SHP77 (cell line): ENCODE data around the gene TTC28.
"Not testable (repeated sequence)": the region's sequence is repeated elsewhere in the genome, so short reads cannot be mapped to it uniquely, and the experiment has no call there.

Experiments used
- DNase-seq, 2 experiments: peaks; one replicate each; lab custom pipeline; 2025; lab: John Stamatoyannopoulos, UW

Gene TTC28

DNA sequence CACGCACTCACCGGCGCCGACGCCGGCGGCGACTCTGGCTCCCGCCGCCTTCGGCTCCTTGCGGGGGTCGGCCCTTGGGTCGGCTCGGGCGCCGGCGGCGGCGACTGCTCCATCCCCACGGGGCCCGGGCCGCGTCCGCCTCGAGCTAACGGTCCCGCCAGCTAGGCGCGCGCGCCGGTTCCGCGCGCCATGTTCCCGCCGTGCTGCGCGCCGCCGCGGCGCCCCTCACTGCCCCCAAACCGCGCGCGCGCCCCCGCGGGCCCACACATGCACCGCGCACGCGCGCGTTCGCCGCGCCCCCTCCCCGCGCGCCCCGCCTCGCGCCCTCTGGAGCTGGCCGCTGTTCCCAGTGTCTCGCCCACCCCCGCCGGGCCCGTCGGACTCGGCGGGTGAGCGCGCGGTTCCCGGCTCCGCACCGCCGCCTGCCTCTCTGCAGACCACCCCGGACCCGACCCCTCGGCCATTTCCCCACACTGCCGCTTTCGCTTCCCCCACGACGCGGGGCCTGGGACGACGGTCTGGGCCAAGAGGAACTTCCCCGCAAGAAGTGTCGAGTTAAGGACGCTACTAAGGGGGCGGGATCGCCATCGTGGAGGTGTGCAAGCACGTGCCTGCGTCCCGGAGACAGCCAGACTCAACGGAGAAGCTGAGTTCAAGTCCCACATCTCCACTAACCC lies at the start of gene TTC28:
Gene TTC28 (minus strand): TSS at position 230 of the 677 bp plus-strand sequence. CDS start 117 bp downstream, at position 113.
- peak; percentile 57 to 59 for DNase-seq

- DNase-seq, result no peak
These were observed 49.1 kb upstream of the TTC28 start for GRCh38 chr22:28728621-28729313.

DNA sequence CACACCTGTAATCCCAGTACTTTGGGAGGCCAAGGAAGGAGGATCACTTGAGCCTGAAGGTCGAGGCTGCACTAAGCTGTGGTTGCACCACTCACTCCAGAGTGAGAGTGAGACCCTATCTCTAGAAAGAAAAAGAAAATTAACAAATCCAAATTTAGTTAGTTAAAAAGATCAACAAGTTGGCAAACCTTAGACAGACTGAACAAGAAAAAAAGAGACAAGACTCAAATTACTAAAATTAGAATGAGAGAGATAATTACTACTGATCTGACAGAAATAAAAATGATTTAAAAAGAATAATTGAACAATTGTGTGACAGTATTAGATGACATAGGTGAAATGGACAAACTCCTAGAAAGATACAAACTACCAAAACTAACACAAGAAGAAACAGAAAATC lies 48.4 kb upstream of the TTC28 start:
- no peak for DNase-seq

DNA sequence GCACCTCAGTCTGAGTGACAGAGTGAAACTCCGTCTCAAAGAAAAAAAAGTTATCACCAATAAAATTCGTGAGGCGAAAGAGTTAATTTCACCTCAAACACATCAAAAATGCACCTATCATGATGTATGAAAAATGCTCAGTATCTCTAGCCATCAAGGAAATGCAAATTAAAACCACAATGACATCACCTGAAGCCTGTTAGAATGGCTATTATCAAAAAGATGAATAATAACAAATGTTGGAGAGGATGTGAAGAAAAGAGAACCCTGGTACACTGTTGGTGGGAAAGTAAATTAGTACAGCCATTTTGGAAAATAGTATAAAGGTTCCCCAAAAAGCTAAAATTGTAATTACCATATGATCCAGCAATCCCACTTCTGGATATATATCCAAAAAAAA lies 38.4 kb upstream of the TTC28 start:
- DNase-seq, result no peak

GRCh38 chr22:28716686-28717085 lies 37.0 kb upstream of the TTC28 start:
- no peak for DNase-seq

DNA sequence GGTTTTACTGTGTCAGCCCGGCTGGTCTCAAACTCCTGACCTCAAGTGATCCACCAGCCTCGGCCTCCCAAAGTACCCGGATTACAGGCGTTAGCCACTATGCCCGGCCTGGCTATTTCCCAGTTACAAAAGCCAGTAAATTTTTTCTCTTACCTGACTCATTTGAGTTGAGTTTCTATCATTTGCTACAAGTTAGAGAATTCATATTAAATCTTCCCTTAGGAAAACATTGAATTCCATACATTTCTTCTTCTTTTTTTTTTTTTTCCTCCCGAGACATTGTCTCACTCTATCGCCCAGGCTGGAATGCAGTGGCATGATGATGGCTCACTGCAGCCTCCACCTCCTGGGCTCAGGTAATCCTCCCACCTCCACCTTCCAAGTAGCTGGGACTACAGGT lies 36.0 kb upstream of the TTC28 start:
- no peak for DNase-seq

GRCh38 chr22:28714043-28714628 lies 34.5 kb upstream of the TTC28 start:
- no peak for DNase-seq

DNA sequence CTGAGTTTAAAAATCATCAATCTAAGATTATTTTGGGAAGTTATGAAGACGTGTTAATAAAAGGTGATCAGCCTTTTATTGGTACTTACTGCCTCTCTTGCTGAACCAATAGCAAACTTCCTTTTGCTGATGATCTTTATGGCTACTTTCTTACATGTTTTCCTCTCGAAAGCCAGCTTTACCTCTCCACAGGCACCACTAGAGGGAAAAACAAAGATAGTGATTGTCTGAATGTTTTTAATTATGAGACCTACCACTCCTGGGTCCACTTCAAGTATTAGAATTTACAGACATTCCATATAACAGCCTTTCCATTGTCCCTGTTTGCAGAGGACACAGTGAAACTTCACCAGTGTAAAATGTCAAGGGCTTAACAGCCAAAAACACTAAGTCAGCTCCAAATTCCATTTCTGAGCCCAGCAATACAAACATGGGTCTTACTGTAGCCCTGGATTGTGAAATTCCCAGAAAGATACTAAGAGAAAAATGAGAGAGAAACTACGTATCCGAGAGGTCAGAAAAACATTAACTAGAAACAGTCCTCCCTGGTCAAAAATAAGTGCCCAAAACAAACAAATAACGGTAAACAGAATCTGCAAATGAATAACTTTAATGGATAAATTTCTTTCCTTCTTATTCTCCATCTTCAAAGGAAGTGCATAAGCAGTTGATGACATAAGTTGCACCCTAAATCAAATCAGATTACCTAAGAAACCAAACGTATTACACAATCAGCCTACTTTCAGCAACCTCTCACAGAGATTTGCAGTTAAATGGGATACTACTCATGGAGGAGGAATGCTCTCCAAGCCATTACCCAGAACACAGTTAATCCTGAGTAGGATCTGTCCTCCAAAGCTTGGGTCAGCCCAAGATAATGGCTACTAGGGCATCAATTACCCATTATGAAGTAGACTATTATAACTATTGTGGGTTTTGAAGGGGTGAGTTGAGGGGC lies 32.5 kb upstream of the TTC28 start:
- DNase-seq, result no peak

DNA sequence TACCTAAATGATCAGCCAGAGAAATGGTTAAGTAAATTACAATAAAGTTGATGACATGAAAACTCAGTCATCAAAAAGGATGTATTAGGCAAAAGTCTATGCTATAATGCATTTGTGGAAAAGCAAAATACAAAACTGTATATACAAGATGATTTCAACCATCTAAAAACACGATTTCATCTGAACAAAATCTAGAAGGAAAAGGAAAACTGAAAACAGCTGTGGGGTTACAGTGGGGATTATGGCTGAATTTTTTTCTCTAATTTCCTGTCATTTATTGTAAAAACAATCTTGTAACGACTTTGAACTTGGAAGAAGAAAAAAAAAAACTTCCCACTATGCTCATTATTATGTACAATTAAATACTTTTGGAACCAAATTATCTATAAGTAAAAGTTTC lies 31.7 kb upstream of the TTC28 start:
- no peak for DNase-seq

- no peak for DNase-seq
These were observed 31.0 kb upstream of the TTC28 start for GRCh38 chr22:28710576-28711191.

DNA sequence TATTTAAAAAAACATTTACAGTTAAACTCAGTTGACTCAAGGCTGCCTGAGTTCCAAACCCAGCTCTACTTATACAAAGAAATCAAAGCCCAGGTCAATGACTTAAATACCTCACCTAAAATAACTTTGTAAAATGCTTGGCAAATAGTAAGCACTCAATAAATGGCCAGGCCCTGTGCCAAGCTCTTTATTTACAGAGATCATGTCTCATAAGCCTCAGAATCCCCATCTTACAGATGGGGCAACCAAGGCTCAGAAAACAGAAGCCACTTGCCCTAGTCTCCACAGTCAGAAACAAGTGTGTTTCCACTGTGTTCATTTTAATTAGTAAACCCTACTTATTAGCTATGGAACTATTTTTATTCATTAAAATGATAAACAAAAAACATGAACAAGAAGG lies 30.5 kb upstream of the TTC28 start:
- DNase-seq, result no peak

DNA sequence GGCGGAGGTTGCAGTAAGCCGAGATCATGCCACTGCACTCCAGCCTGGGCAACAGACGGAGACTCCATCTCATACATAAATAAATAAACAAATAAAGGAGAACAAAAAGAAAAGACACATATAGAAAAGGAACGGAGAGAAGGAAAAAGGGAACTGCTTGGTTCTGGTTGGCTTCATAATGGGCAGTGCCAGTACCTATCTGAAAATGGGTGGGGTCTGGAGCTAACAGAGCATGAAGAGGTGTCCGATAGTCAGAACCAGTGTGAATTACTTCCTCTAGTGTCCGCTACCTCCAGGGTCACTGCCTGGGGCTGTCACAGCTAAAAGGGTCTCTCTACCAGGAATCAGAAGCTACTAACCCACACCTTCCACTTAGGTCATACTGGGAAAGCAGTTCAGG lies 27.2 kb upstream of the TTC28 start:
- DNase-seq, result no peak

DNA sequence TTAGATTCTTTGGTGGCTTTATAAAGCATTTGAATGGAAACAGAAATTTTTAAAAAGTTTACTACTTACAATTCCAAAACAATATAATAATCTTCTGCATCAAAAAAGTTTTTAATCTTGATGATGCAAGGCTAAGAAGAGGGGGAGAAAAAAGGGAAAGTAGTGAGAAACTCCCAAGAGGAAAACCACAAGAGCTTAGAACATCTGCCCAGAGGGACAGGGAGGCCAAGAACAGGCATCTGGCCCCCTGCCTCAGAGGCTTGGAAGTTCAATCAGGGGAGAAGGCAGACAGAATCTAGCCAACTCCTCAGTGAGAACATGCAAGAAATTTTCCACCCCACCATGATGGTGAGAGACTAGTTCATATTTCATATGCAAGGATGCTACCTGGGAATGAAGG lies 23.8 kb upstream of the TTC28 start:
- no peak for DNase-seq

DNA sequence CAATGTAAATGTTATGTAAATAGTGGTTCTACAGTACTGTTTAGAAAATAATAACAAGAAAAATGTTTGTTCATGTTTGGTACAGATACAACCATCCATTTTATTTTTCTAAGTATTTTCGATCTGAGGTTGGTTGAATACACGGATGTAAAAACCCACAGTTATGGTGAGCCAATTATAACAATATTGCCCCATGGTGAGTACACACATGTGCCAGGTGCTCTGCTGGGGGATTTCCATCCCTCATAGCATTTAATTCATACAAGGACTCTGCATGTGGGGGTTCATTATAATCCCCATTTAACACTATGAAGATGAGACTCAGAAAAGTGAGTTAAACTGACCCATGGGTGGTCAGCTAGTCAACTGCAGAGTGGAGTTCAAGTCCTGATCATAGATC lies 23.3 kb upstream of the TTC28 start:
- no peak for DNase-seq

DNA sequence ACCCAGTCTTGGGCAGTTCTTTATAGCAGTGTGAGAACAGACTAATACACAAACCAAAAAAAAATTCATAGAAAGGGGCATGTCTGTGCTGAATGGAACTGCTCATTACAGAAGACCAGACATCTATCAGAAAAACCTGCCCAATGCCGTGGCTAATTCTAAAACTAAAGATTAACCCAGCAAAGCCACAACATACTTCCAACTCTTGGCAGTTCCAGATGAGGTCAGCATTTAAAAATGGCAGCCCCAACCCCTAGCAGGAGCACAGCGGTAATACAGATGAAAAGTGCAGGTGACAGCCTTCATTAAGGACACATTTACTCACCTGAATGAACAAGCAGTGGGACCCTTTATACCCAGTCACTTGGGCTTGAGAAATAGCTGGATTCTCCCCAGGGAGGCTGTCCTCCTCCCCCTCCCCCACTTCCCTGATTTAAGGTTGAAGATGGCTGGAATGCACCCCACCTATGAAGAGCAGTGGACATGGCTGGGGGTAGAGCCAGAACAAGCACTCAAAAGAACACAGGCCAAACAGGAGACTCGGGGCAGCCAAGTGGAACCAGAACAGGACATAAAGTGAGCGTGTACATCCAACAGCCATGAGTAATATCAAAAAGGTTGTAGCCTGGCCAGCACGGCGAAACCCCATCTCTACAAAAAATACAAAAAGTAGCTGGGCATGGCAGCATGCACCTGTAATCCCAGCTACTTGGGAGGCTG lies 13.6 kb upstream of the TTC28 start:
- not testable (repeated sequence) for DNase-seq

DNA sequence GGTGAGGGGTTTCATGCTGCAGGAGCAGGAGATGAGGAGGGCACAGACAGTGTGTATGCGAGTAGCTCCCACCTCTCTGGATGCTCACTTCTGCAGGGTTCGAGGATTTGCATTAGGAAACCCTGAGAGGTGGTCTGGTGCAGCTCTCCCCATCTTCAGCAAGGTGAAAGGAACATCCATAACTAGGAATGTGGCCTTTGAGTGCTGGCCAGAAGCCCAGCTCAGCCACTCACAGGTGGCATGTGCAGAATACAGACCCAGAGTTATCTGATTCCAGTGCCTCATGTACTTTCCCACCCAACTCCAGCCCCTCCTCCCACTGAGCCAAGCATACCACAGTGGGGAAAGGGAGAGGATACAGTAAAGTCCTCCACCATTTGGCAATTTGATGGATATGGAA lies 10.2 kb upstream of the TTC28 start:
- DNase-seq, result not testable (repeated sequence)

DNA sequence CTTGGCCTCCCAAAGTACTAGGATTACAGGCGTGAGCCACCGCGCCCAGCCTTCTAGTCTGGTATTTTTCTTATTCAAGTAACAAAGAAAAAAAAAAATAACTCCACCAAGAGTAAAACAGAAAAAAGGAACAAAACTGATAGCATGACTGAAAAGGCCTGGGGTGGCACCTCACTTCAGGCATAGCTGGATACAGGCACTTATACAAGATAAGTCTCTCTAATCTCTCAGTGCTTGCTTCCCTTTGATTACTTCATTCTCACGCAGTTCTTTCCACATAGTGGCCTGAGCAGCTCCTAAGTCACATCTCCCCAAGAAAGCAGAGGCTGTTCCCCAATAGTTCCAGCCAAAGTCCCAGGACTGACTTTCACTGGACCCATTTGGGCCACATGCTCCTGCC lies 3.3 kb upstream of the TTC28 start:
- DNase-seq, result not testable (repeated sequence)

- DNase-seq, result not testable (repeated sequence)
These were observed 1.3 kb upstream of the TTC28 start for GRCh38 chr22:28680813-28681490.

- not testable (repeated sequence) for DNase-seq
These were observed 646 bp downstream of the TTC28 start for GRCh38 chr22:28678778-28679610.

GRCh38 chr22:28678170-28678569 lies 1.5 kb downstream of the TTC28 start:
- not testable (repeated sequence) for DNase-seq
